ENCODE measurements around the gene RBBP5.

DNA sequence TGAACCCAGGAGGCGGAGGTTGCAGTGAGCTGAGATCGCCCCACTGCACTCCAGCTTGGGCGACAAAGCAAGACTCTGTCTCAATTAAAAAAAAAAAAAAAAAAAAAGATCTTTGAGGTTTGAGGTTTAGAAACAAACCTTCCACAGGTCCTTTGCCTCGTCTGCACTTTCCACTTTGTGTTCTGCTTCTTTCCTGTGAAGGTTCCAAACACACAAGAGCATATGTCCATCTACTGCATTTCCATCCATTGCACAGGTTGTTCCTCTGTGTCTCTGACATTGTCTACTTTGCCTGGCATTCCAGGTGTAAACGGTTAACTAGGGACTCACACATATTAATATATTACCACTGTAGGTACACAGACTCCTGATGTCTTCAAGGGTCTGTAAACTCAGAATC, 49.6 kb upstream of the RBBP5 start:
- TF ChIP-seq, protein P1, sequence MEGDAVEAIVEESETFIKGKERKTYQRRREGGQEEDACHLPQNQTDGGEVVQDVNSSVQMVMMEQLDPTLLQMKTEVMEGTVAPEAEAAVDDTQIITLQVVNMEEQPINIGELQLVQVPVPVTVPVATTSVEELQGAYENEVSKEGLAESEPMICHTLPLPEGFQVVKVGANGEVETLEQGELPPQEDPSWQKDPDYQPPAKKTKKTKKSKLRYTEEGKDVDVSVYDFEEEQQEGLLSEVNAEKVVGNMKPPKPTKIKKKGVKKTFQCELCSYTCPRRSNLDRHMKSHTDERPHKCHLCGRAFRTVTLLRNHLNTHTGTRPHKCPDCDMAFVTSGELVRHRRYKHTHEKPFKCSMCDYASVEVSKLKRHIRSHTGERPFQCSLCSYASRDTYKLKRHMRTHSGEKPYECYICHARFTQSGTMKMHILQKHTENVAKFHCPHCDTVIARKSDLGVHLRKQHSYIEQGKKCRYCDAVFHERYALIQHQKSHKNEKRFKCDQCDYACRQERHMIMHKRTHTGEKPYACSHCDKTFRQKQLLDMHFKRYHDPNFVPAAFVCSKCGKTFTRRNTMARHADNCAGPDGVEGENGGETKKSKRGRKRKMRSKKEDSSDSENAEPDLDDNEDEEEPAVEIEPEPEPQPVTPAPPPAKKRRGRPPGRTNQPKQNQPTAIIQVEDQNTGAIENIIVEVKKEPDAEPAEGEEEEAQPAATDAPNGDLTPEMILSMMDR (IDR thresholded peaks at IDR 0.05; ENCODE audit: poor library complexity, severe bottlenecking) = no peak
- no peak for TF ChIP-seq TAF1 (IDR thresholded peaks at IDR 0.05; ENCODE audit: low read depth)
- TF ChIP-seq POLR2AphosphoS5 (IDR thresholded peaks at IDR 0.05) = no peak
- TF ChIP-seq EZH2 (IDR thresholded peaks at IDR 0.05; ENCODE audit: borderline replicate concordance, insufficient read depth, low read length, poor library complexity, severe bottlenecking) = no peak
- TF ChIP-seq, protein P2, sequence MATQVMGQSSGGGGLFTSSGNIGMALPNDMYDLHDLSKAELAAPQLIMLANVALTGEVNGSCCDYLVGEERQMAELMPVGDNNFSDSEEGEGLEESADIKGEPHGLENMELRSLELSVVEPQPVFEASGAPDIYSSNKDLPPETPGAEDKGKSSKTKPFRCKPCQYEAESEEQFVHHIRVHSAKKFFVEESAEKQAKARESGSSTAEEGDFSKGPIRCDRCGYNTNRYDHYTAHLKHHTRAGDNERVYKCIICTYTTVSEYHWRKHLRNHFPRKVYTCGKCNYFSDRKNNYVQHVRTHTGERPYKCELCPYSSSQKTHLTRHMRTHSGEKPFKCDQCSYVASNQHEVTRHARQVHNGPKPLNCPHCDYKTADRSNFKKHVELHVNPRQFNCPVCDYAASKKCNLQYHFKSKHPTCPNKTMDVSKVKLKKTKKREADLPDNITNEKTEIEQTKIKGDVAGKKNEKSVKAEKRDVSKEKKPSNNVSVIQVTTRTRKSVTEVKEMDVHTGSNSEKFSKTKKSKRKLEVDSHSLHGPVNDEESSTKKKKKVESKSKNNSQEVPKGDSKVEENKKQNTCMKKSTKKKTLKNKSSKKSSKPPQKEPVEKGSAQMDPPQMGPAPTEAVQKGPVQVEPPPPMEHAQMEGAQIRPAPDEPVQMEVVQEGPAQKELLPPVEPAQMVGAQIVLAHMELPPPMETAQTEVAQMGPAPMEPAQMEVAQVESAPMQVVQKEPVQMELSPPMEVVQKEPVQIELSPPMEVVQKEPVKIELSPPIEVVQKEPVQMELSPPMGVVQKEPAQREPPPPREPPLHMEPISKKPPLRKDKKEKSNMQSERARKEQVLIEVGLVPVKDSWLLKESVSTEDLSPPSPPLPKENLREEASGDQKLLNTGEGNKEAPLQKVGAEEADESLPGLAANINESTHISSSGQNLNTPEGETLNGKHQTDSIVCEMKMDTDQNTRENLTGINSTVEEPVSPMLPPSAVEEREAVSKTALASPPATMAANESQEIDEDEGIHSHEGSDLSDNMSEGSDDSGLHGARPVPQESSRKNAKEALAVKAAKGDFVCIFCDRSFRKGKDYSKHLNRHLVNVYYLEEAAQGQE (IDR thresholded peaks at IDR 0.05; ENCODE audit: borderline replicate concordance) = no peak
- TF ChIP-seq MXI1 (conservative IDR thresholded peaks at IDR 0.05; ENCODE audit: poor library complexity, severe bottlenecking) = no peak
- no peak for TF ChIP-seq RAD21 (conservative IDR thresholded peaks at IDR 0.05)
- TF ChIP-seq EP300 (conservative IDR thresholded peaks at IDR 0.05; ENCODE audit: poor library complexity, severe bottlenecking) = no peak
- no peak for TF ChIP-seq SMC3 (conservative IDR thresholded peaks at IDR 0.05; ENCODE audit: poor library complexity)

Data from neural cell (in vitro differentiated cells).